Skeletal muscle cell (primary cell): ENCODE results near the gene PTOV1.

ENCODE experiments used
- DNase-seq: peaks from one replicate; pipeline ENCODE4 v3.0.0-alpha.2; 2010; ENCODE audit warnings: low read depth
- H3K4me3 ChIP-seq: 2 replicates; pipeline ENCODE4 v1.5.1; 2011; ENCODE audit warnings: low read depth, mild to moderate bottlenecking, control low read depth, low read length, moderate library complexity

PTOV1 gene

GRCh38 chr19:49869484-49870308 is 18.7 kb downstream of the PTOV1 start:
- peak overlapping the region; percentile 54 for H3K4me3 ChIP-seq
- peak; percentile 99 for DNase-seq

DNA sequence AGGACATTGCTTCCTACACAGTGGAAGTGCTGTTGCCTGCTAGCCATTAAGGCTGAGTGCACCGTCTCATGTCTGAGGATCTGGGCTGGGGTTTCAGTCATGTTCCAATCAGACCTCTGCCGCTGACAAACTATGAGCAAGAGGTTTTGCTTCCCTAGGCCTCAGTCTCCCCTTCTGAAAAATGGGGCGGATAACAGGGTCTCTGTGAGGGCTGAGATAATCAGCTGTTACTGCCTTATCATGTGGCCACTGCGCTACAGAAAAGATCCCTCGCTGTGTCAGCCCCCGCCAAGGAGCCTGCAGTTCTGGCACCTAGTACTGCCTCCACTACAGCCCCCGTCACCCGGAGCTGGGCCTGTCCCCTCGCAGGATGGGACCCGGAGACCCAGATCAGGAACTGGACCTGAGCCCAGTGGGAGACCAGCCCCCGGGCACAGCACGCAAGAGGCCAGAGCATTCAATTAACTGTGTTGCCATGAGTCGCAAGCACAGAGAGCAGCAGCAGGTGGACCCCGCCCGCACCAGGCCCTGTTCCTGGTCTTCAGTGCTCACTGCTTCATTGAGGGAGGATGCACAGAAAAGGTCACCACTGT is 19.4 kb downstream of the PTOV1 start:
- no peak for DNase-seq
- H3K4me3 ChIP-seq = peak overlapping the region; percentile 54

- H3K4me3 ChIP-seq = no peak overlapping the region
- DNase-seq = no peak
Measured at GRCh38 chr19:49871349-49871985, 20.5 kb downstream of the PTOV1 start.

GRCh38 chr19:49872245-49873128 is 21.5 kb downstream of the PTOV1 start:
- H3K4me3 ChIP-seq = no peak overlapping the region
- DNase-seq = no peak

- no peak for DNase-seq
- no peak overlapping the region for H3K4me3 ChIP-seq
Measured at GRCh38 chr19:49873129-49873521, 22.2 kb downstream of the PTOV1 start.

DNA sequence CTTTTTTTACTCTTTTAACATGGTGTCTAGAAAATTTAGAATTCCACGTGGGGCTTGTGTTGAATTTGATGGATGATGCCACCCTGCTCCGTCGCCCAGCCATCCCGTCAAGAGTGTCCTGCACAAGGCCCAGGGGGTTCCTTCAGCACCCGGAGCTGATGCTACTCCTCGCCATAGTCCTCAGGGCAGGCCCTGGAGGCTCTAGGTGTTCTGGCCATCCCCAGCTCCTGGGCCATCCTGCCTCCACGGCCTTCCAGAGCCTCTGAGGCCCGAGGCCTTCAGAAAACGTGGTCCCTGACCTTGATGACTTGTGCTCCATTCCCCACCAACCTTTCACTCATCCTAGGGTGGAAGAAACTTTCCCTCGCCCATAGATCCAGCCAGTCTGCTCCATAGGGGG is 22.9 kb downstream of the PTOV1 start:
- DNase-seq = no peak
- no peak overlapping the region for H3K4me3 ChIP-seq

GRCh38 chr19:49874503-49875157 is 23.7 kb downstream of the PTOV1 start:
- no peak for DNase-seq
- H3K4me3 ChIP-seq = peak overlapping the region; percentile 66

- no peak for DNase-seq
- H3K4me3 ChIP-seq = peak overlapping the region; percentile 66
Measured at GRCh38 chr19:49875177-49875576, 24.2 kb downstream of the PTOV1 start.

DNA sequence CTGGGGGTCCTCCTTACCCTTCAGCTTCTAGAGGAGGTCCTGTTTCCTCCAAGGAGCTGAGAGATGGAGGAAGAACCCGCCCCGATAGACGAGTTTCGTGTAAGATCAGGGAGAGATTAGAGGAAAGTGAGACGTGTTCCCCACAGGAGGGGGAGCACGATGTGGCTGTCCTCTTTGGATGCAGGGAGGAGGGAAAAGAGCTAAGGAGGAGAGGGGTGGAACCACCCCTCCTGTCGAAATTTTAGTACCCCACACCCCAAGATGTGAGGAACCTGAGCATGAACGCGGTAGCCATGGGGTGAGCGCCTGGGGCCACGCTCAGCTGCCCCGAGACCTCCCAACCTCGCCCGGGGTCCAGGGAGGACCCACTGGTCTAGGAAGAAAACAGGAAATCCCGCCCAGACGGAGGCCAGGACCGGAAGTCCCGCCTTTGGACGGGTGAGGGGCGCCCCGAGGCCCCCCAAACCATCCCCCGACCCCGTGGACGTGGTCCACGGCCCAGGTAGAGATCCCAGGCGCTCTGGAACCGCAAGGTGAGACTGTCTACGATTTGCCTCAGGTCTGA is 25.0 kb downstream of the PTOV1 start:
- DNase-seq = no peak
- peak overlapping the region; percentile 66 for H3K4me3 ChIP-seq

DNA sequence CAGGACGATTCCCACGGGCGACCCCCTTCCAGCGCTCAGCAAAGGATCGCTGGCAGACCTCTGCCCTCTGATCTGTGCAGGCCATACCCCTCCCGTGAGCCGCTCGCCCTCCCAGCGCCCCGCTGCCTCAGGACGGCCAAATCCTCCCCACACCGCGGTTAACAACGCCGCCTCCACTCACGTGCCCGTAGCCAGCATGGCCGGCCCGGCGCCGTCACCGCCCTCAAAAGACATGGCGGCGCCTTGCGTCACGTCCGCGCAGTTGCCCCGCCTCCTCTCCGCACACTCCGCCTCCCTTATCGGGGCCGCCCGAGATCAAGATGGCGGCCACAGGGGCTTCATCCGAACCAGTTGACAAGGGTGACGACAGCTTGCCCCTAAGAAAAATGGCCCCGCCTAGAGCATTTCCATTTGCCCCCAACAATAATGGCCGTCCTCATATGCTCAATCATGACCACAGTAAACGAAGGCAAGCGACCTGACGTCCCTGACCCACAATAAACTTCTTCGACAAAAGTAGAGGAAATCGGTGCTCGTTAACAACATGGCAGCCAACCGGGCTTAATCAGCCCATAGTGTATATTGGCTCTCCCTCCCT is 25.6 kb downstream of the PTOV1 start:
- H3K4me3 ChIP-seq = peak overlapping the region; percentile 66
- peak; percentile 97 for DNase-seq

DNA sequence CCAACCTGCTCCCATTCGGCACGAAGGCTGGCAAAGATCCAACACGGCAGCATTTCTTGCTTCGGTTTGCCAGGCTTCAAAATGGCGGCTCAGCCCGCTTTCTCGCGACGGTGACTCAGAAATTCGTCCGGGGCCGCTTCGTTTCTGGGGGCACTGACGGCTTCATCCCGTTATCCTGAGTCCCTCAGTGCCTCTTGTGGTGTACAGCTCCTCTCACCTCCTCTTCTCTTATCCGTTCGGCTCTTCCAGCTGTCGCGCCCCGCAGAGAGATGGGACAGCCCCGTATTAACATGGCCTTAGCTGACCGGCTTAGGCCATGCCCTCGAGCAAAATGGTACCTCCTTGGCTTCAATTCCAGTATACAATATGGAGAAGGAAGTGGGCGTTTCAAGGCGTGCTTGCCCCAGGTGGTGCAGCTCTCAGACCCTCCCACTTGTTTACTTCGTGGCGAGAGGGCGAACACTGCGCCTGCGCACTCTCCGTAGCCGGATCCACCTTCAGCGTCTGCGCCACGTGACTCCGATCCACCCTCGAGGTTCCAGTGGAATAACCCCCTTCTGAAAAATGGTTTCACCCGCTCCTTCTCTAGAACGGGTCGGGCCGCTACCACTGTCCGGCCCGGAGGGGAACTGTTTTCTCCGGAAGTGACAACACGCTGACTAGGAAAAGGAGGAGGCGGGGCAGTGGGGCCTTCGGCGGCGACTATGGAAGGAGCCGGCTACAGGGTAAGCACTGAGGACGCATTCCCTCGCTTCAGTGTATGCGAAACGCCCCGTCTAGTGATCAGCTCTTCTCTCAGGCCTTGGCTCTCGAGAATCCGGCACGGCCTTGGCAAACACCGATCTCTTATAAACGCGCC is 26.3 kb downstream of the PTOV1 start, which contains the start of the genes AKT1S1 and TBC1D17:
AKT1S1 (minus strand) TSS at position 336 of the 859 bp plus-strand sequence. CDS start 4,060 bp downstream, outside the sequence.
TBC1D17 (plus strand) TSS at position 683 of the 859 bp plus-strand sequence; CDS start at position 705, 22 bp downstream.
- peak within 1 kb of the TSS; percentile 66 for H3K4me3 ChIP-seq
- DNase-seq = peak; percentile 100

DNA sequence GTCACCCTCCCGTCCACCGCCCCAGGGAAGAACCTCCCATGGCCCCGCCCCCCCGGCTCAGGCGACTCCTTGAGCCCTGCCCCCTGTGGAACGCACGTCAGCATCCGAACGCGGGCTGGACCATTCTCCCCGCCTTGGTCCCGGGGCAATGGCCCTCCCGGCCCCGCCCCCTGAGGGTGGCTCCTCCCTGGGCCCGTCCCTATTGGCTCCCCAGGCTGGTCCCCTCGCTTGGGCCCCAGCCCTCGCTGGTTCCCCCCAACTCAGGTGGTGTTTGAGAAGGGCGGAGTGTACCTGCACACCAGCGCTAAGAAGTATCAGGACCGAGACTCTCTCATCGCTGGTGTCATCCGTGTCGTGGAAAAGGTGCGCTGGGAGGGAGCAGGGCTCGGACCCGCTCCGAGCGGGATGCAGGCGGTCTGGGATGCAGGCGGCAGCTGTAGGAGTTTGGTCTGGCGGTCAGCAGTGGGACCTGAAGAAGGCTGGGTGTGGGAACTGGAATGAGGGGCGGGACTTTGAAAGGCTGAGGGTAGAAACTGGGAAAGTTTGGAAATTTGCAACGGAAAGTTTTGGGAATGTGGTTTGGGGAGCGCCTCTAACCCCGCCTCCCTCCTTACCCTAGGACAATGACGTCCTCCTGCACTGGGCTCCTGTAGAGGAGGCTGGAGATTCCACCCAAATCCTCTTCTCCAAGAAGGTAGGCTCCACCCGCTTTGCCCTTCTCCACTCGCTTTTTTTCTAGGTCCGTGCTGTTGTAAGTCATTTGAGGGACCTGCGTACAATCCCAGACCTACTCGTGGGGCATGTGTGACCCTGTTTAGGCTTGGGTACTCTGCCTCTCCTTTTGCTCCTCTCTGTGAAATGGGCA is 27.2 kb downstream of the PTOV1 start:
- DNase-seq = peak; percentile 95
- H3K4me3 ChIP-seq = peak overlapping the region; percentile 66

DNA sequence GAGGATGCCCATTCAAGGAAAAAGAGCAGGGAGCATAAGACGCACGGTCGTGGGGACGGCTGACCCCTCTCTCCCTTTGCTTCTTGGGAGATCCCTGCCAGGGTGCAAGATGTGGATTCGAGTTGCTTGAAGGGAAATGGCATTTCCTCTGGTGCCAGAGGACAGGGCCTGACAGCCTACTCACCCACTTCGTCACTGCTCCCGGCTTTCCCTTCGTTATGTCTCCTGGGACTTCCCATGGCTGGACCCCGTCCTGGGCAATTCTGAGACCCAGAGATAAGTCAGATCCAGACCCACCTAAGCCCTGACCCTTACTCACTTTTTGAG is 27.7 kb downstream of the PTOV1 start:
- DNase-seq = no peak
- H3K4me3 ChIP-seq = peak overlapping the region; percentile 66

GRCh38 chr19:49879243-49879963 is 28.4 kb downstream of the PTOV1 start:
- H3K4me3 ChIP-seq = no peak overlapping the region
- no peak for DNase-seq

- no peak for DNase-seq
- H3K4me3 ChIP-seq = no peak overlapping the region
Measured at GRCh38 chr19:49880162-49880869, 29.4 kb downstream of the PTOV1 start.
